GM18511 (cell line): ENCODE results near the gene PIM1.

Experiments used
- ATAC-seq: cut with Tn5 transposase; IDR thresholded peaks from one replicate; pipeline ENCODE4 v1.9.1; 2021; ENCODE audit warnings: mild to moderate bottlenecking, moderate library complexity; ENCODE audit not compliant: unreplicated experiment

The PIM1 gene

DNA sequence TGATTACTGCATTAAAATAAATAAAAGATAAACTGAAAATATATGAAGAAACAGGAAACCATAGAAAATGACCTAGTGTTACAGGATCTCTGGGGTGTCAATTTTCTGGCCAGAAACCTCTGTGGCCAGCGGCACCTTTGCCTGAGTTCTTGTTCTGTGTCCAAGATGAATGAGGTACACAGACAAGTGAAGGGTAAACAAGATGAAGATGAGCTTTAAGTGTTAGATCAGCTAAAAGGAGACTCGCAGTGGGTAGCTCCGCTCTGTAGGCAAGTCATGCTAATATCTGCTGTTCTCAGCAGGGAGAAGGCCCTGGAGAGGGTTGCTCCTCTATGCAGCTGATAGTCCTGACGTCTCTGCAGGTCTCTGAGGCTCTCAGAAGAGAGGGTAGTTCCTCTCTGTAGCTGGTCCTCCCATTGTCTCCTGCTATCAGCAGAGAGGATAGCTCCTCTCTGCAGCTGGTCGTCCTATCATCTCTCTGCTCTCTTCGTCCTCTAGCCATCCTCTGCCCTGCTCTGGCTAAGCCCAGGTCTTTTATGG is 51.7 kb downstream of the PIM1 start:
- no peak for ATAC-seq

DNA sequence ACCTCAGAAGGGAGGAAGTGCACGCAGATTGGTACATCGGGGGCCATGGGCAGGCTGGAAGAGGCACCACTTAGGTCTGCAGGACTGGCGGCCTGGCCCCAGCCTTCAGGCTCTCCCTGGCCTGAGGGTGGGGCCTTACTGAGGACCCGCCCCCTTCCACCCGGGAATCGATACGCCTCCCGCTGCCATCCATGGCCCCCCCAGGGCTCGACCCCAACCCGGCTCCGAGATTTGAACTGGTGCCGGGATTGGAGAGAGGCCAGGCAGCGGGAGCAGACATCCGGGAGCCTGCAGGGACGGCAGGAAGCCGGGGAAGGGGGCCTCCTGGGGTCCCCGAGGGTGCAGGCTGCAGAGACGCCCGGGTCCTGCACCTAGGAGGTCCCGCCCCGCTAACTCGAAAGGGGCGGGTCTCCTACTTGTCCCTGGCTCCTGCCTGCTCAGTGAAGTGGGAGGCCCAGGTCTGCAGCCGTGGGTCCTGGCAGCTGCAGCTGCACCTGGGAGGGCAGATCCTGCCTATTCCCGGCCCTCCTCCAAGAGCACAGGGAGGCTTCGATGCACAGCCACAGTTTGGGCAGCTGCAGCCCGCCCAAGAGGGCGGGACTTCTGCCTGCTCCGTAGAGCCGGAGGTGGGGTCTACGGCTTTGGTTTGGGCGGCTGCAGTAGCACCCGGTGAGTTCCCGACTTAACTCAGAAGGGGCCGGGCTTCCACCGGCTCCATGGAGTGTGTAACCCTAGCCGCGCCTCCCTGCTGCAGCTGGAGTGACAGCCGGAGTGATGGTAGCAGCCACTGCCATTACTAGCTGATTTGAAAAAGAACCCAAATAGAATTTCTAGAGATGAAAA is 52.4 kb downstream of the PIM1 start:
- peak; percentile 91 for ATAC-seq

DNA sequence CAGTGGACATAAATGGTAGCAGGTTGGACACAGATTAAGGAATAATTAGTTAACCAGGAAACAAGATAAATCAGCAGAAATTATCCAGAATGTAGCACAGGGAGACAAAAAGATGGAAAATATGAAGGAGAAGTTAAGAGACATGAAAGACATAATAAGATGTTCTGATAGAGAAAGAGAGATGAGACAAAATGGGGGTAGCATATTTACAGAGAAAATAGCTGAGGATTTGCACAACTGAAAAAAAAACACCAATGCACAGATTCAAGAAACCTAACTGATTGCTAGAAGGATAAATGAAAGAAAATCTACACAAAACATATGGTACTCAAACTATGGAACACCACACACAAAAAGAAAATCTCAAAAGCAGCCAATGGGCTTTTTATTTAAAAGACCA is 53.0 kb downstream of the PIM1 start:
- ATAC-seq = no peak
